ENCODE data around the gene TEKT1. TPM values are rescaled to one million over a fixed set of nuclear protein-coding genes. Genes with fewer than 3 reads are reported as not detected.

Gene TEKT1
- polyA plus RNA-seq, 1 donor from 2014 or later, result 0.06 TPM

DNA sequence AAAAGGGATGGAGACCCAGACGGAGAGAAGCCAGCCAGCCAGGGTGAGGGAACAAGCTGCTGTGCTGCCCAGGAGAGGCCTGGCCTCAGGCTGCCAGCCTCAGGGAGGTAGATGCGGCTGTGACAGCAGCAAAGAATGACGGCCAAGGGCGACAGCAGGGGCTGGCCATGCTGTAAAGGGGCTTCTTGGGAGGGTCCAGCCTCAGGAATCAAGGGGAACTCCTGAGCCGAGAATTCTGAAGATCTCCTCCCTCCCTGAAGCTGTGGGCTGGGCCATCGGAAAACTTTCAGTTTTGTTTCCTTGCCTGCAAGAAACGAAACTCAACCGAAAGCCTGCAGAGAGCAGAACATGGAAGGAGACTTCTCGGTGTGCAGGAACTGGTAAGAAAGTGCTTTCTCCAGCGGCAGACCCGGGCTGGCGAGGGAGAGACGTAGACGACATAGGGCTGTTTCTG lies 75.8 kb downstream of the TEKT1 start, which contains the start of gene XAF1:
XAF1 (plus strand) TSS at position 316 of the 454 bp plus-strand sequence; CDS start at position 349, 33 bp downstream.
- Histone ChIP-seq H3F3A (ENCODE audit: insufficient read depth, low read length, poor library complexity, severe bottlenecking) (no peaks in the 10 kb centered on the region), H3K9me3 (ENCODE audit: low read length) (no peaks in the 10 kb centered on the region), H3K4me2 (ENCODE audit: low read length) (no peak within 1 kb of the TSS), H3K27ac (ENCODE audit: low read length) (no peak within 1 kb of the TSS), H3K36me3 (ENCODE audit: insufficient read depth, low read length) (no peaks in the 10 kb centered on the region), H4K20me1 (ENCODE audit: insufficient read depth) (no peaks in the 10 kb centered on the region), H3K79me2 (replicated peaks; ENCODE audit: insufficient read depth, low read length) (no peaks in the 10 kb centered on the region), H2AFZ (ENCODE audit: low read depth, low read length) (no peak within 1 kb of the TSS), H3K9ac (ENCODE audit: low read length) (no peak within 1 kb of the TSS), H3K9me2 (ENCODE audit: insufficient read depth, low read length) (no peaks in the 10 kb centered on the region), H3K27me3 (ENCODE audit: insufficient read depth, low read depth, low read length) (no peaks in the 10 kb centered on the region), H3K4me3 (ENCODE audit: low read length) (no peak within 1 kb of the TSS)
- TF ChIP-seq RAD21 (conservative IDR thresholded peaks at IDR 0.05) (no peak), EP300 (conservative IDR thresholded peaks at IDR 0.05; ENCODE audit: poor library complexity, severe bottlenecking) (no peak), SMC3 (conservative IDR thresholded peaks at IDR 0.05; ENCODE audit: poor library complexity) (no peak)
- TF ChIP-seq, protein P1, sequence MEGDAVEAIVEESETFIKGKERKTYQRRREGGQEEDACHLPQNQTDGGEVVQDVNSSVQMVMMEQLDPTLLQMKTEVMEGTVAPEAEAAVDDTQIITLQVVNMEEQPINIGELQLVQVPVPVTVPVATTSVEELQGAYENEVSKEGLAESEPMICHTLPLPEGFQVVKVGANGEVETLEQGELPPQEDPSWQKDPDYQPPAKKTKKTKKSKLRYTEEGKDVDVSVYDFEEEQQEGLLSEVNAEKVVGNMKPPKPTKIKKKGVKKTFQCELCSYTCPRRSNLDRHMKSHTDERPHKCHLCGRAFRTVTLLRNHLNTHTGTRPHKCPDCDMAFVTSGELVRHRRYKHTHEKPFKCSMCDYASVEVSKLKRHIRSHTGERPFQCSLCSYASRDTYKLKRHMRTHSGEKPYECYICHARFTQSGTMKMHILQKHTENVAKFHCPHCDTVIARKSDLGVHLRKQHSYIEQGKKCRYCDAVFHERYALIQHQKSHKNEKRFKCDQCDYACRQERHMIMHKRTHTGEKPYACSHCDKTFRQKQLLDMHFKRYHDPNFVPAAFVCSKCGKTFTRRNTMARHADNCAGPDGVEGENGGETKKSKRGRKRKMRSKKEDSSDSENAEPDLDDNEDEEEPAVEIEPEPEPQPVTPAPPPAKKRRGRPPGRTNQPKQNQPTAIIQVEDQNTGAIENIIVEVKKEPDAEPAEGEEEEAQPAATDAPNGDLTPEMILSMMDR (IDR thresholded peaks at IDR 0.05; ENCODE audit: poor library complexity, severe bottlenecking), result no peak

DNA sequence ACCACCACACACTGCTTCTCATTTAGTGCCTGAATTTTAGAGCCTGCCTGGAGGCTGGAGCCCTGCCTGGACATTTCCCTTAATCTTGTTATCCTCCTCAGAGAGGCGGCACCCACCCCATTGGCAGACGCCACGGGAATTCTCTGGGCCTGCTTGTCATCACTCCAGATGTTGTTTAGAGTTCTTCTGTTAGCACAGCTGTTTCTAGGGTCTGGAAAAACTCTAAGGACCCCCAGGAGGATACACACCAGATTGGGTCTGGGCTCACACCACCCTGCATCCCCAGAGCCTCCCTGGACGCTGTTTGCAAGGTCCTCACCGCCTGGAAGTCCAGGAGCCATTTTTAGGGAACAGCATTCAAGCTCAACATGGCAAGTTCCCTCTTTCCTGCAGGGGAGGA lies 76.2 kb downstream of the TEKT1 start:
- H3K9ac ChIP-seq (ENCODE audit: low read length), result no peak overlapping the region
- H3K27me3 ChIP-seq (ENCODE audit: insufficient read depth, low read depth, low read length), result no peaks in the 10 kb centered on the region
- no peaks in the 10 kb centered on the region for H3K9me3 ChIP-seq (ENCODE audit: low read length)
- H3K79me2 ChIP-seq (replicated peaks; ENCODE audit: insufficient read depth, low read length), result no peaks in the 10 kb centered on the region
- H2AFZ ChIP-seq (ENCODE audit: low read depth, low read length), result no peak overlapping the region
- no peaks in the 10 kb centered on the region for H4K20me1 ChIP-seq (ENCODE audit: insufficient read depth)
- no peaks in the 10 kb centered on the region for H3K9me2 ChIP-seq (ENCODE audit: insufficient read depth, low read length)
- no peaks in the 10 kb centered on the region for H3F3A ChIP-seq (ENCODE audit: insufficient read depth, low read length, poor library complexity, severe bottlenecking)
- TF ChIP-seq RAD21 (conservative IDR thresholded peaks at IDR 0.05) (no peak), MXI1 (conservative IDR thresholded peaks at IDR 0.05; ENCODE audit: poor library complexity, severe bottlenecking) (no peak), EZH2 (IDR thresholded peaks at IDR 0.05; ENCODE audit: borderline replicate concordance, insufficient read depth, low read length, poor library complexity, severe bottlenecking) (no peak), TAF1 (IDR thresholded peaks at IDR 0.05; ENCODE audit: low read depth) (no peak), EP300 (conservative IDR thresholded peaks at IDR 0.05; ENCODE audit: poor library complexity, severe bottlenecking) (no peak), SMC3 (conservative IDR thresholded peaks at IDR 0.05; ENCODE audit: poor library complexity) (no peak), POLR2AphosphoS5 (IDR thresholded peaks at IDR 0.05) (no peak)
- TF ChIP-seq, protein P1 (IDR thresholded peaks at IDR 0.05; ENCODE audit: poor library complexity, severe bottlenecking), result no peak
- TF ChIP-seq, protein P2, sequence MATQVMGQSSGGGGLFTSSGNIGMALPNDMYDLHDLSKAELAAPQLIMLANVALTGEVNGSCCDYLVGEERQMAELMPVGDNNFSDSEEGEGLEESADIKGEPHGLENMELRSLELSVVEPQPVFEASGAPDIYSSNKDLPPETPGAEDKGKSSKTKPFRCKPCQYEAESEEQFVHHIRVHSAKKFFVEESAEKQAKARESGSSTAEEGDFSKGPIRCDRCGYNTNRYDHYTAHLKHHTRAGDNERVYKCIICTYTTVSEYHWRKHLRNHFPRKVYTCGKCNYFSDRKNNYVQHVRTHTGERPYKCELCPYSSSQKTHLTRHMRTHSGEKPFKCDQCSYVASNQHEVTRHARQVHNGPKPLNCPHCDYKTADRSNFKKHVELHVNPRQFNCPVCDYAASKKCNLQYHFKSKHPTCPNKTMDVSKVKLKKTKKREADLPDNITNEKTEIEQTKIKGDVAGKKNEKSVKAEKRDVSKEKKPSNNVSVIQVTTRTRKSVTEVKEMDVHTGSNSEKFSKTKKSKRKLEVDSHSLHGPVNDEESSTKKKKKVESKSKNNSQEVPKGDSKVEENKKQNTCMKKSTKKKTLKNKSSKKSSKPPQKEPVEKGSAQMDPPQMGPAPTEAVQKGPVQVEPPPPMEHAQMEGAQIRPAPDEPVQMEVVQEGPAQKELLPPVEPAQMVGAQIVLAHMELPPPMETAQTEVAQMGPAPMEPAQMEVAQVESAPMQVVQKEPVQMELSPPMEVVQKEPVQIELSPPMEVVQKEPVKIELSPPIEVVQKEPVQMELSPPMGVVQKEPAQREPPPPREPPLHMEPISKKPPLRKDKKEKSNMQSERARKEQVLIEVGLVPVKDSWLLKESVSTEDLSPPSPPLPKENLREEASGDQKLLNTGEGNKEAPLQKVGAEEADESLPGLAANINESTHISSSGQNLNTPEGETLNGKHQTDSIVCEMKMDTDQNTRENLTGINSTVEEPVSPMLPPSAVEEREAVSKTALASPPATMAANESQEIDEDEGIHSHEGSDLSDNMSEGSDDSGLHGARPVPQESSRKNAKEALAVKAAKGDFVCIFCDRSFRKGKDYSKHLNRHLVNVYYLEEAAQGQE (IDR thresholded peaks at IDR 0.05; ENCODE audit: borderline replicate concordance), result no peak
- H3K4me3 ChIP-seq (ENCODE audit: low read length), result no peak overlapping the region
- no peak overlapping the region for H3K27ac ChIP-seq (ENCODE audit: low read length)
- no peak overlapping the region for H3K4me2 ChIP-seq (ENCODE audit: low read length)
- no peaks in the 10 kb centered on the region for H3K36me3 ChIP-seq (ENCODE audit: insufficient read depth, low read length)
